ENCODE measurements around the gene KRTAP10-9.

The KRTAP10-9 gene

DNA sequence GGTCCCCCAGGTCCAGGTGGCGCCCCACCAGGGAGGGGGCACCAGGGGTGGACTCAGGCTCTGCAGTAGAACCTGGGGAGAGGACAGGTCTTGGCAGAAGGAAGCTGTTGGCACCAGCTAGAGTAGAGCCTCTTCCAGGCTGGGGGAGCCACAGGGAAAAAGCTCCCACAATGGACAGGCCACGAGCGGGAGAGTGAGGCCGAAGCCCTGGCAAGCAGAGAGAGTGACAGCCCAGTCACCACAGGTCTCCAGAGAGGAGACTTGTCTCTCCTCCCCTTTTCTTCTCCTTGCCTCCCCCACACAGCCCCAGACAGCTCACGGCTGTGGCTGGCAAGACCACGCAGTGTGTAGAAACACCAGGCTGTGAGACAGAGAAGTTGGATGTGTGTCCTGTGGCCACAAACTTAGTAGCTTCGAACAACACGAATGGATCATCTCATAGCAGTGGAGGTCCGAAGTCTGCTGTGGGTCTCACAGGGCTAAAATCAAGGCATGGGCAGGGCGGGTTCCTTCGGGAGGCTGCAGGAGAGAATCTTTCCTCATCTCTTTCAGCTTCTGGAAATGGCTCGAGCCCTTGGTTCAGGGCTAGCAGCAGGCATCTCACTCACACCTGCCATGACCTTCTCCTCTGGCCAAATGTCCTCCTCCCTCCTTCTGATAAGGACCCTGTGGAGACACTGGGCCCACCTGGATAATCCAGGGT is 24.2 kb downstream of the KRTAP10-9 start:
- no peak for TF ChIP-seq EZH2phosphoT487 (conservative IDR thresholded peaks at IDR 0.05; ENCODE audit: low read length)
- TF ChIP-seq CTCF (IDR thresholded peaks at IDR 0.05; ENCODE audit: insufficient read depth, low read length, poor library complexity, severe bottlenecking) = no peak
- no peak overlapping the region for H3K4me2 ChIP-seq (ENCODE audit: low read depth, low read length, poor library complexity, severe bottlenecking)
- H3K36me3 ChIP-seq (ENCODE audit: low read length) = no peaks in the 10 kb centered on the region
- H4K20me1 ChIP-seq (ENCODE audit: low read depth, low read length) = no peaks in the 10 kb centered on the region
- no peak overlapping the region for H3K27ac ChIP-seq (ENCODE audit: low read depth, low read length)
- H3K79me2 ChIP-seq (ENCODE audit: insufficient read depth, low read length) = no peaks in the 10 kb centered on the region
- H3F3A ChIP-seq (ENCODE audit: insufficient read depth) = no peaks in the 10 kb centered on the region
- H3K4me3 ChIP-seq (ENCODE audit: insufficient read depth, low read length, poor library complexity, severe bottlenecking) = no peak overlapping the region
- H3K9me3 ChIP-seq (ENCODE audit: insufficient read depth, low read length) = no peaks in the 10 kb centered on the region
- no peak overlapping the region for H3K9ac ChIP-seq (ENCODE audit: low read length)
- H3K27me3 ChIP-seq (ENCODE audit: low read length) = no peaks in the 10 kb centered on the region
- H3K9me2 ChIP-seq (replicated peaks; ENCODE audit: insufficient read depth, low read length) = no peaks in the 10 kb centered on the region
- no peak overlapping the region for H2AFZ ChIP-seq (ENCODE audit: low read depth, low read length, severe bottlenecking)

DNA sequence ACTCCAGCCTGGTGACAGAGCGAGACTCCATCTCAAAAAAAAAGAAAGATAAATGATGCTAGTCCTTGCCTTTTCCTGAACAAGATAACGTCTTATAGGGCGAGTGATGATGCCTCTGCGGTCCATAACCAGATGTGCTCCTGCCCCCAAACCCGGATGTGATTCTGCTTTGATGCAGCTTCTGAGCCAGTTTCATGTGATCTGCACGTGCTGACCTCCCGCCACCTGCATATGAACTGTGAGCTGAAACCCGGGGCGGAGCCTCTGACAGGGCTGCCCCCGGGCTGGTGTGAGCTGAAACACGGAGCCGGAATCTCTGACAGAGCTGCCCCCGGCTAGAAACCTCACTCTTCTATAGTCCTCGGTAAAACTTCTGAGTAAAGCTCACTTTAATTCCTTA is 26.2 kb downstream of the KRTAP10-9 start:
- H3K9me3 ChIP-seq (ENCODE audit: insufficient read depth, low read length) = no peaks in the 10 kb centered on the region
- H2AFZ ChIP-seq (ENCODE audit: low read depth, low read length, severe bottlenecking) = no peak overlapping the region
- H3F3A ChIP-seq (ENCODE audit: insufficient read depth) = no peaks in the 10 kb centered on the region
- H3K79me2 ChIP-seq (ENCODE audit: insufficient read depth, low read length) = no peaks in the 10 kb centered on the region
- no peaks in the 10 kb centered on the region for H4K20me1 ChIP-seq (ENCODE audit: low read depth, low read length)
- no peak overlapping the region for H3K9ac ChIP-seq (ENCODE audit: low read length)
- H3K4me3 ChIP-seq (ENCODE audit: insufficient read depth, low read length, poor library complexity, severe bottlenecking) = no peak overlapping the region
- H3K27ac ChIP-seq (ENCODE audit: low read depth, low read length) = no peak overlapping the region
- H3K27me3 ChIP-seq (ENCODE audit: low read length) = no peaks in the 10 kb centered on the region
- H3K9me2 ChIP-seq (replicated peaks; ENCODE audit: insufficient read depth, low read length) = no peaks in the 10 kb centered on the region
- no peak overlapping the region for H3K4me2 ChIP-seq (ENCODE audit: low read depth, low read length, poor library complexity, severe bottlenecking)
- H3K36me3 ChIP-seq (ENCODE audit: low read length) = no peaks in the 10 kb centered on the region
- TF ChIP-seq CTCF (IDR thresholded peaks at IDR 0.05; ENCODE audit: insufficient read depth, low read length, poor library complexity, severe bottlenecking) (no peak), EZH2phosphoT487 (conservative IDR thresholded peaks at IDR 0.05; ENCODE audit: low read length) (no peak)

GRCh38 chr21:44653656-44654575 is 27.0 kb downstream of the KRTAP10-9 start:
- Histone ChIP-seq H3K36me3 (ENCODE audit: low read length) (no peaks in the 10 kb centered on the region), H2AFZ (ENCODE audit: low read depth, low read length, severe bottlenecking) (no peak overlapping the region), H3K27me3 (ENCODE audit: low read length) (no peaks in the 10 kb centered on the region), H3F3A (ENCODE audit: insufficient read depth) (no peaks in the 10 kb centered on the region), H3K79me2 (ENCODE audit: insufficient read depth, low read length) (no peaks in the 10 kb centered on the region), H3K27ac (ENCODE audit: low read depth, low read length) (no peak overlapping the region), H3K4me2 (ENCODE audit: low read depth, low read length, poor library complexity, severe bottlenecking) (no peak overlapping the region), H3K9me2 (replicated peaks; ENCODE audit: insufficient read depth, low read length) (no peaks in the 10 kb centered on the region), H3K9me3 (ENCODE audit: insufficient read depth, low read length) (no peaks in the 10 kb centered on the region), H3K9ac (ENCODE audit: low read length) (no peak overlapping the region), H3K4me3 (ENCODE audit: insufficient read depth, low read length, poor library complexity, severe bottlenecking) (no peak overlapping the region), H4K20me1 (ENCODE audit: low read depth, low read length) (no peaks in the 10 kb centered on the region)
- TF ChIP-seq EZH2phosphoT487 (conservative IDR thresholded peaks at IDR 0.05; ENCODE audit: low read length) (no peak), CTCF (IDR thresholded peaks at IDR 0.05; ENCODE audit: insufficient read depth, low read length, poor library complexity, severe bottlenecking) (no peak)
